Measurements from ENCODE around the gene ACYP2.

DNA sequence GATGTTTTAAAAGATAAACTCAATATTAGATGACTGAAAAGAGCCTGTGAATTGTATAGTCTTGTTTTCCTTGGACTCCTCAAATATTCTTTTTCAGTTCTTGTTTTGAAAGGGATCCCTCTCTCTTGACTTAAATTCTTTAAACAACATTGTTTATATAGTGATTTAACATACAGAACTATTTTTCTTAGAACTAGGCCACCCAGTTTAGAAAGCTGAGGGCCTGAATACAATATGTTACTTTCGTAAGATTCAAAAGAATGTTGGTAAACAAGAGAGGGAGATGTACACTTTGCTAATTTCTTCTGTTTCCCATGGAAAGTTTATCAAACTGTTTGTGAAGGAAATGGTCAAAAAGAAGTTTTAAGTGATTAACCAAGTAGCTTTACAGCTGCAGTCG lies 146.1 kb downstream of the ACYP2 start:
- no peak for TF ChIP-seq POLR2A (IDR thresholded peaks at IDR 0.05; ENCODE audit: low read length)
- TF ChIP-seq GATA1 (IDR thresholded peaks at IDR 0.05; ENCODE audit: low read depth, low read length) = no peak
